HG03159 (cell line): ENCODE measurements around the gene DAG1.

Experiments used
- ATAC-seq: cut with Tn5 transposase; IDR thresholded peaks from one replicate; pipeline ENCODE4 v1.9.1; 2021; ENCODE audit warnings: mild to moderate bottlenecking, moderate library complexity; ENCODE audit not compliant: unreplicated experiment

The DAG1 gene

GRCh38 chr3:49512781-49513355 lies 42.8 kb downstream of the DAG1 start:
- ATAC-seq, result no peak

GRCh38 chr3:49513494-49514124 lies 43.5 kb downstream of the DAG1 start:
- no peak for ATAC-seq

- ATAC-seq, result no peak
These were observed 47.9 kb downstream of the DAG1 start for GRCh38 chr3:49518016-49518415.

- no peak for ATAC-seq
These were observed 48.4 kb downstream of the DAG1 start for GRCh38 chr3:49518441-49518840.

GRCh38 chr3:49519296-49519695 lies 49.2 kb downstream of the DAG1 start:
- no peak for ATAC-seq

GRCh38 chr3:49519916-49520385 lies 49.9 kb downstream of the DAG1 start:
- no peak for ATAC-seq

GRCh38 chr3:49523756-49524747 lies 54.0 kb downstream of the DAG1 start:
- no peak for ATAC-seq

GRCh38 chr3:49529567-49529966 lies 59.5 kb downstream of the DAG1 start:
- no peak for ATAC-seq

- no peak for ATAC-seq
These were observed 60.2 kb downstream of the DAG1 start for GRCh38 chr3:49530231-49530630.

- ATAC-seq, result no peak
These were observed 60.6 kb downstream of the DAG1 start for GRCh38 chr3:49530701-49531100.

- no peak for ATAC-seq
These were observed 61.2 kb downstream of the DAG1 start for GRCh38 chr3:49531218-49531617.

- no peak for ATAC-seq
These were observed 61.6 kb downstream of the DAG1 start for GRCh38 chr3:49531715-49532114.

- no peak for ATAC-seq
These were observed 63.0 kb downstream of the DAG1 start for GRCh38 chr3:49533031-49533430.

- no peak for ATAC-seq
These were observed 63.9 kb downstream of the DAG1 start for GRCh38 chr3:49533786-49534519.

- no peak for ATAC-seq
These were observed 64.7 kb downstream of the DAG1 start for GRCh38 chr3:49534581-49535441.

GRCh38 chr3:49535971-49536874 lies 66.2 kb downstream of the DAG1 start:
- no peak for ATAC-seq

GRCh38 chr3:49536875-49537533 lies 66.9 kb downstream of the DAG1 start:
- no peak for ATAC-seq
